Heart left ventricle (tissue), 13 donors: ENCODE results near the gene RIMKLA.

ENCODE experiments used
- CTCF ChIP-seq, 12 donors: fragments of 200-600 bp; sonication (generic) in 4 of 12; IDR thresholded peaks; one replicate each; pipeline versions ENCODE4 v1.5.0 to v1.8.0; 2018 to 2022; ENCODE audit warnings: antibody characterized with exemption in 12 of 12, mild to moderate bottlenecking in 5 of 12
- POLR2A ChIP-seq, 2 donors: fragments of 450-650 bp; IDR thresholded peaks; one replicate each; pipeline ENCODE4 v1.6.1; 2017; ENCODE audit warnings: antibody characterized with exemption in 2 of 2, mild to moderate bottlenecking in 2 of 2, moderate library complexity in 2 of 2
- donor health status: ischemic (EF 13 %, LVEDD 7.1; RV severe dilation, severe dysfunction).
- donor health status: DM: no; HTN: yes; CAD: no.
- donor health status: DM: no; HTN: no; CAD: no.
- donor health status: ischemic (EF 25% LVEDD 6.9; RV normal size, moderate dysfunction).
- donor health status: ischemic (EF 25% LVEDD 5.7; RV mildly dilated, moderate dysfunction).
- donor health status: ischemic (EF 35%, LVEDD 5.7; RV mildly dilated, moderate dysfunction).
- donor health status: nonischemic (EF 11% LVEDD 7.7; RV severe dilation, severe dysfunction).
- donor health status: DM: yes; HTN: yes; CAD: no.
- donor health status: PGD.
- donor health status: ischemic (EF 29% LVEDD 5.4; RV normal size, mild dysfunction).
- donor health status: nonischemic (EF 23%, LVEDD 6.1; RV moderate dilation, normal function).

DNA sequence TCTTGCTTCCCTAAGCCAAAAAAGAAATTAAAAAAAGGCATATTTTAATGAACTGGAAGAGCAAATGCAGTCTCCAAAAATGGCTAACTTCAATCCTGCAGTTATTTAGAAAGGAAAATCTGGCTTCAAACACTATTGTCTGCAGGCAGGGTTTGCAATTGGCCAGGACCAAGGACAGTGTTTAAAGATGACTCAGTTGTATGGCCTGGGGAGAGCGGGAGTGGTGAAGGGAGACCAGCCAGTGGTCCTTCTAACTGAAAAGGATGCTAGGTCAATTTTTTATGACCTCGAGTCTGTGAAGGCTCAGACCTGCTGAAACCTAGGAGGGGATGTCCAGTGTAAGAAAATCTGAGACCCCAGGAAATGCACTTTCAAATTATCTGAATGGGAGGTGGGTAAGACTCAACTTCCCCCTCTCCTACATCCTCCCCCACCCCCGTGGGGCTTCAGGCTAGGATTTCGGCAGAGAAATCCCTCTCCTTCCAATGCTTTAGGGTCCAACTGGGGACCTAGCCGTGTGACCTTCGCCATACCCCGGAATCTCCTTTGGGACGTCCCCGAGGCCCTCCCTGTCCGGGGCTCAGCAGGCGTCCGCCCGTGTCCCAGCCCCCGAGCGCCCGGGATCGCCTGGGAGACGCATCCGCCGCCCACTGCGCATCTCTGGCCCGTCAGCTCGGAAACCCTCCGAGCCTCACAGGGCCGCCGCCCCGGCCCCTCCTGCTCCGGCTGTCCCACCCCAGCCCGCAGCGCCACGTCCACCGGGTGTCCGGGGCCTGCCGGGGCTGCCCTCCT, 602 bp upstream of the RIMKLA start:
- TF ChIP-seq POLR2A (IDR thresholded peaks at IDR 0.05) (no peak), CTCF (IDR thresholded peaks at IDR 0.05) (no peak)
